ENCODE data around the gene CNNM2.

GRCh38 chr10:102878629-102879028 lies 39.5 kb upstream of the CNNM2 start:
- TF ChIP-seq CTCF (conservative IDR thresholded peaks at IDR 0.05; ENCODE audit: low read depth, low read length) (no peak), EZH2phosphoT487 (IDR thresholded peaks at IDR 0.05; ENCODE audit: borderline replicate concordance, low read length) (no peak), EZH2 (IDR thresholded peaks at IDR 0.05; ENCODE audit: low read length, unreplicated experiment) (no peak)
